K562 (cell line): ENCODE results near the gene ZFPM1. TPM values are rescaled to one million over a fixed set of nuclear protein-coding genes. Genes with fewer than 3 reads are reported as not detected.

ENCODE experiments used
- BDP1 ChIP-seq: IDR thresholded peaks from 3 replicates; pipeline ENCODE4 v1.6.1; 2011; ENCODE audit not compliant: insufficient read length, insufficient read depth
- ETS2 ChIP-seq: IDR thresholded peaks from 2 replicates; pipeline ENCODE4 v1.6.1; 2016; ENCODE audit warnings: borderline replicate concordance, missing genetic modification characterization, mild to moderate bottlenecking, moderate library complexity, missing compliant biosample characterization; ENCODE audit not compliant: poor library complexity, severe bottlenecking
- FOXJ3 ChIP-seq: sonication (generic); formaldehyde crosslinking; IDR thresholded peaks from 2 replicates; pipeline ENCODE4 v1.4.0; 2020; ENCODE audit warnings: mild to moderate bottlenecking, missing genetic modification reagents
- GABPB1 ChIP-seq: sonication (generic); formaldehyde crosslinking; IDR thresholded peaks from 2 replicates; pipeline ENCODE4 v1.8.0; 2022; ENCODE audit warnings: mild to moderate bottlenecking, missing genetic modification reagents
- HDAC6 ChIP-seq: IDR thresholded peaks from 2 replicates; pipeline ENCODE4 v1.6.1; 2012; ENCODE audit warnings: low read depth, mild to moderate bottlenecking, control low read depth, inconsistent platforms, low read length, moderate library complexity
- MAZ ChIP-seq, 2 experiments: fragments of 450-650 bp in 1 of 2; sonication (generic) in 1 of 2; formaldehyde crosslinking; IDR thresholded peaks in 1 of 2; conservative IDR thresholded peaks in 1 of 2; 2 replicates each; pipeline versions ENCODE4 v1.4.0 to v1.5.0; 2020; ENCODE audit warnings: mild to moderate bottlenecking in 1 of 2, missing genetic modification reagents in 1 of 2
- MEF2A ChIP-seq: IDR thresholded peaks from 2 replicates; pipeline ENCODE4 v1.6.1; 2011; ENCODE audit warnings: low read depth, mild to moderate bottlenecking, low read length, moderate library complexity; ENCODE audit not compliant: control insufficient read depth
- MIER1 ChIP-seq: fragments of 450-650 bp; IDR thresholded peaks from 2 replicates; pipeline ENCODE4 v1.6.1; 2016; ENCODE audit warnings: antibody characterized with exemption, mild to moderate bottlenecking, low read depth
- NCOA4 ChIP-seq: fragments of 450-650 bp; IDR thresholded peaks from 2 replicates; pipeline ENCODE4 v1.6.1; 2018; ENCODE audit warnings: mild to moderate bottlenecking; ENCODE audit not compliant: partially characterized antibody
- XRCC5 ChIP-seq: fragments of 200-400 bp; formaldehyde crosslinking; IDR thresholded peaks from 2 replicates; pipeline ENCODE4 v1.6.1; 2017; ENCODE audit warnings: low read depth, mild to moderate bottlenecking, low read length
- ZNF699 ChIP-seq: fragments of 250-450 bp; sonication (Bioruptor Pico); IDR thresholded peaks from 2 replicates; pipeline ENCODE4 v1.8.0; 2021; ENCODE audit warnings: mild to moderate bottlenecking, moderate library complexity; ENCODE audit not compliant: insufficient replicate concordance
- polyA plus RNA-seq, 8 experiments: library from polyadenylated mRNA; depleted of rRNA in 4 of 8; stranded (reverse) in 5 of 8; unstranded in 3 of 8; fragments of >200 nt; fragmentation: Nextera tagmentation in 2 of 8; fragmentation: Illumina TruSeq in 1 of 8; extraction: Ambion mirVana in 2 of 8; extraction: Trizol in 1 of 8; gene quantifications; 2 replicates each; pipeline versions ENCODE4 v1.2.1 to v1.2.3, GENCODE V29; 2011 to 2014; ENCODE audit warnings: inconsistent platforms in 1 of 8, missing spikeins in 1 of 8
- total RNA-seq, 7 experiments: library from RNA; depleted of rRNA in 6 of 7; stranded (reverse); fragments of >200 nt in 6 of 7; fragmentation: Illumina TruSeq in 2 of 7; extraction: Trizol in 2 of 7; gene quantifications; 2 replicates each; pipeline versions ENCODE4 v1.2.1 to v1.2.3, GENCODE V29; 2011 to 2021; ENCODE audit warnings: low replicate concordance in 1 of 7
- TF ChIP-seq, protein P1 (sequence below): fragments of 450-650 bp; formaldehyde crosslinking; IDR thresholded peaks from 2 replicates; pipeline ENCODE4 v1.4.0; 2020; ENCODE audit warnings: mild to moderate bottlenecking, moderate library complexity
- TF ChIP-seq, protein P2 (sequence below), 2 experiments: fragments of 450-650 bp in 1 of 2; sonication (generic) in 1 of 2; formaldehyde crosslinking in 1 of 2; IDR thresholded peaks in 1 of 2; conservative IDR thresholded peaks in 1 of 2; 2 replicates each; pipeline versions ENCODE4 v1.6.1 to v1.8.1; 2016 to 2023; ENCODE audit warnings: mild to moderate bottlenecking in 2 of 2, moderate library complexity in 2 of 2, inconsistent platforms in 1 of 2, missing genetic modification reagents in 1 of 2
- TF ChIP-seq, protein P3 (sequence below): sonication (generic); formaldehyde crosslinking; IDR thresholded peaks from 2 replicates; pipeline ENCODE4 v1.8.0; 2022; ENCODE audit warnings: mild to moderate bottlenecking, missing genetic modification reagents
- TF ChIP-seq, protein P4 (sequence below): fragments of 250-450 bp; sonication (Bioruptor Pico); IDR thresholded peaks from 2 replicates; pipeline ENCODE4 v1.8.0; 2021; ENCODE audit warnings: mild to moderate bottlenecking, moderate library complexity
- TF ChIP-seq, protein P5 (sequence below): fragments of 250-450 bp; sonication (Bioruptor Pico); IDR thresholded peaks from 2 replicates; pipeline ENCODE4 v1.8.0; 2021; ENCODE audit warnings: moderate library complexity, mild to moderate bottlenecking, inconsistent platforms
- TF ChIP-seq, protein P6 (sequence below): fragments of 200-400 bp; formaldehyde crosslinking; IDR thresholded peaks from 2 replicates; pipeline ENCODE4 v1.6.1; 2017; ENCODE audit warnings: mild to moderate bottlenecking, low read depth, low read length, moderate library complexity
- TF ChIP-seq, protein P7 (sequence below): sonication (generic); IDR thresholded peaks from 2 replicates; pipeline ENCODE4 v1.6.1; 2016

Gene ZFPM1
- total and polyA plus RNA-seq, 9 of the 15 experiments (the other 6 are each of a cell fraction or from before 2014, with no cell fraction given) = 0.03 to 35.9 (median 1.4) TPM

DNA sequence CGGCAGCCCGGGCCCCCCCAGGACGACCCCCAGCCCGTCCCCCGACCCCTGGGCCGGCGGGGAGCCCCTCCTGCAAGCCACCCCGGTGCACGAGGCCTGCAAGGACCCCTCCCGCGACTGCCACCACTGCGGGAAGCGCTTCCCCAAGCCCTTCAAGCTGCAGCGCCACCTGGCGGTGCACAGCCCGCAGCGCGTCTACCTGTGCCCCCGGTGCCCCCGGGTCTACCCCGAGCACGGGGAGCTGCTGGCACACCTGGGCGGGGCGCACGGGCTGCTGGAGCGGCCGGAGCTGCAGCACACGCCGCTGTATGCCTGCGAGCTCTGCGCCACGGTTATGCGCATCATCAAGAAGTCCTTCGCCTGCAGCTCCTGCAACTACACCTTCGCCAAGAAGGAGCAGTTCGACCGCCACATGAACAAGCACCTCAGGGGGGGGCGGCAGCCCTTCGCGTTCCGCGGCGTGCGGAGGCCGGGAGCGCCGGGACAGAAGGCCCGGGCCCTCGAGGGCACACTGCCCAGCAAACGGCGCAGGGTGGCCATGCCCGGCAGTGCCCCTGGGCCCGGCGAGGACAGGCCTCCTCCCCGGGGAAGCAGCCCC lies 15.6 kb upstream of the ZFPM1 start (continued):
- TF ChIP-seq, protein P1, sequence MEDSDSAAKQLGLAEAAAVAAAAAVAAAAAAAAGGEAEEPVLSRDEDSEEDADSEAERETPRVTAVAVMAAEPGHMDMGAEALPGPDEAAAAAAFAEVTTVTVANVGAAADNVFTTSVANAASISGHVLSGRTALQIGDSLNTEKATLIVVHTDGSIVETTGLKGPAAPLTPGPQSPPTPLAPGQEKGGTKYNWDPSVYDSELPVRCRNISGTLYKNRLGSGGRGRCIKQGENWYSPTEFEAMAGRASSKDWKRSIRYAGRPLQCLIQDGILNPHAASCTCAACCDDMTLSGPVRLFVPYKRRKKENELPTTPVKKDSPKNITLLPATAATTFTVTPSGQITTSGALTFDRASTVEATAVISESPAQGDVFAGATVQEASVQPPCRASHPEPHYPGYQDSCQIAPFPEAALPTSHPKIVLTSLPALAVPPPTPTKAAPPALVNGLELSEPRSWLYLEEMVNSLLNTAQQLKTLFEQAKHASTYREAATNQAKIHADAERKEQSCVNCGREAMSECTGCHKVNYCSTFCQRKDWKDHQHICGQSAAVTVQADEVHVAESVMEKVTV = peak; percentile 57
- TF ChIP-seq, protein P2, sequence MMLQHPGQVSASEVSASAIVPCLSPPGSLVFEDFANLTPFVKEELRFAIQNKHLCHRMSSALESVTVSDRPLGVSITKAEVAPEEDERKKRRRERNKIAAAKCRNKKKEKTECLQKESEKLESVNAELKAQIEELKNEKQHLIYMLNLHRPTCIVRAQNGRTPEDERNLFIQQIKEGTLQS (IDR thresholded peaks at IDR 0.05) = no peak
- TF ChIP-seq, protein P2 (CRISPR knock-in tag; conservative IDR thresholded peaks at IDR 0.05) = no peak
- TF ChIP-seq HDAC6 (no peak), MEF2A (no peak), XRCC5 (0 out of 2 replicates have a peak, but pooled peaks have one; percentile 39), FOXJ3 (CRISPR knock-in tag) (no peak), BDP1 (no peak), NCOA4 (no peak), MIER1 (no peak), ZNF699 (no peak), MAZ (CRISPR knock-in tag; conservative IDR thresholded peaks at IDR 0.05 in 1 of 2, IDR thresholded peaks at IDR 0.05 in 1 of 2) (peak; percentile 37 to 53; a peak in 1 of 4 replicates), GABPB1 (CRISPR knock-in tag) (0 out of 2 replicates have a peak, but pooled peaks have one; percentile 20), ETS2 (tag) (no peak)
- TF ChIP-seq, protein P3, sequence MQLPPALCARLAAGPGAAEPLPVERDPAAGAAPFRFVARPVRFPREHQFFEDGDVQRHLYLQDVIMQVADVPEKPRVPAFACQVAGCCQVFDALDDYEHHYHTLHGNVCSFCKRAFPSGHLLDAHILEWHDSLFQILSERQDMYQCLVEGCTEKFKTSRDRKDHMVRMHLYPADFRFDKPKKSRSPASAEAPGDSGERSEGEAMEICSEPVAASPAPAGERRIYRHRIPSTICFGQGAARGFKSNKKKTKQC (CRISPR knock-in tag) = no peak
- TF ChIP-seq, protein P4, sequence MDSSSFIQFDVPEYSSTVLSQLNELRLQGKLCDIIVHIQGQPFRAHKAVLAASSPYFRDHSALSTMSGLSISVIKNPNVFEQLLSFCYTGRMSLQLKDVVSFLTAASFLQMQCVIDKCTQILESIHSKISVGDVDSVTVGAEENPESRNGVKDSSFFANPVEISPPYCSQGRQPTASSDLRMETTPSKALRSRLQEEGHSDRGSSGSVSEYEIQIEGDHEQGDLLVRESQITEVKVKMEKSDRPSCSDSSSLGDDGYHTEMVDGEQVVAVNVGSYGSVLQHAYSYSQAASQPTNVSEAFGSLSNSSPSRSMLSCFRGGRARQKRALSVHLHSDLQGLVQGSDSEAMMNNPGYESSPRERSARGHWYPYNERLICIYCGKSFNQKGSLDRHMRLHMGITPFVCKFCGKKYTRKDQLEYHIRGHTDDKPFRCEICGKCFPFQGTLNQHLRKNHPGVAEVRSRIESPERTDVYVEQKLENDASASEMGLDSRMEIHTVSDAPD = no peak
- TF ChIP-seq, protein P5, sequence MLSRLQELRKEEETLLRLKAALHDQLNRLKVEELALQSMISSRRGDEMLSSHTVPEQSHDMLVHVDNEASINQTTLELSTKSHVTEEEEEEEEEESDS (CRISPR knock-in tag) = no peak
- TF ChIP-seq, protein P6, sequence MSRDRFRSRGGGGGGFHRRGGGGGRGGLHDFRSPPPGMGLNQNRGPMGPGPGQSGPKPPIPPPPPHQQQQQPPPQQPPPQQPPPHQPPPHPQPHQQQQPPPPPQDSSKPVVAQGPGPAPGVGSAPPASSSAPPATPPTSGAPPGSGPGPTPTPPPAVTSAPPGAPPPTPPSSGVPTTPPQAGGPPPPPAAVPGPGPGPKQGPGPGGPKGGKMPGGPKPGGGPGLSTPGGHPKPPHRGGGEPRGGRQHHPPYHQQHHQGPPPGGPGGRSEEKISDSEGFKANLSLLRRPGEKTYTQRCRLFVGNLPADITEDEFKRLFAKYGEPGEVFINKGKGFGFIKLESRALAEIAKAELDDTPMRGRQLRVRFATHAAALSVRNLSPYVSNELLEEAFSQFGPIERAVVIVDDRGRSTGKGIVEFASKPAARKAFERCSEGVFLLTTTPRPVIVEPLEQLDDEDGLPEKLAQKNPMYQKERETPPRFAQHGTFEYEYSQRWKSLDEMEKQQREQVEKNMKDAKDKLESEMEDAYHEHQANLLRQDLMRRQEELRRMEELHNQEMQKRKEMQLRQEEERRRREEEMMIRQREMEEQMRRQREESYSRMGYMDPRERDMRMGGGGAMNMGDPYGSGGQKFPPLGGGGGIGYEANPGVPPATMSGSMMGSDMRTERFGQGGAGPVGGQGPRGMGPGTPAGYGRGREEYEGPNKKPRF = no peak
- TF ChIP-seq, protein P7, sequence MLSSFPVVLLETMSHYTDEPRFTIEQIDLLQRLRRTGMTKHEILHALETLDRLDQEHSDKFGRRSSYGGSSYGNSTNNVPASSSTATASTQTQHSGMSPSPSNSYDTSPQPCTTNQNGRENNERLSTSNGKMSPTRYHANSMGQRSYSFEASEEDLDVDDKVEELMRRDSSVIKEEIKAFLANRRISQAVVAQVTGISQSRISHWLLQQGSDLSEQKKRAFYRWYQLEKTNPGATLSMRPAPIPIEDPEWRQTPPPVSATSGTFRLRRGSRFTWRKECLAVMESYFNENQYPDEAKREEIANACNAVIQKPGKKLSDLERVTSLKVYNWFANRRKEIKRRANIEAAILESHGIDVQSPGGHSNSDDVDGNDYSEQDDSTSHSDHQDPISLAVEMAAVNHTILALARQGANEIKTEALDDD = no peak
